ENCODE measurements around the gene PXDC1. TPM values are rescaled to one million over a fixed set of nuclear protein-coding genes. Genes with fewer than 3 reads are reported as not detected.
A peak's percentile ranks its signal among the peaks of the same experiment; 100 is the strongest.

Gene PXDC1
- total and polyA plus RNA-seq, 2 experiments from 2014 or later: 1.2 to 1.8 TPM

DNA sequence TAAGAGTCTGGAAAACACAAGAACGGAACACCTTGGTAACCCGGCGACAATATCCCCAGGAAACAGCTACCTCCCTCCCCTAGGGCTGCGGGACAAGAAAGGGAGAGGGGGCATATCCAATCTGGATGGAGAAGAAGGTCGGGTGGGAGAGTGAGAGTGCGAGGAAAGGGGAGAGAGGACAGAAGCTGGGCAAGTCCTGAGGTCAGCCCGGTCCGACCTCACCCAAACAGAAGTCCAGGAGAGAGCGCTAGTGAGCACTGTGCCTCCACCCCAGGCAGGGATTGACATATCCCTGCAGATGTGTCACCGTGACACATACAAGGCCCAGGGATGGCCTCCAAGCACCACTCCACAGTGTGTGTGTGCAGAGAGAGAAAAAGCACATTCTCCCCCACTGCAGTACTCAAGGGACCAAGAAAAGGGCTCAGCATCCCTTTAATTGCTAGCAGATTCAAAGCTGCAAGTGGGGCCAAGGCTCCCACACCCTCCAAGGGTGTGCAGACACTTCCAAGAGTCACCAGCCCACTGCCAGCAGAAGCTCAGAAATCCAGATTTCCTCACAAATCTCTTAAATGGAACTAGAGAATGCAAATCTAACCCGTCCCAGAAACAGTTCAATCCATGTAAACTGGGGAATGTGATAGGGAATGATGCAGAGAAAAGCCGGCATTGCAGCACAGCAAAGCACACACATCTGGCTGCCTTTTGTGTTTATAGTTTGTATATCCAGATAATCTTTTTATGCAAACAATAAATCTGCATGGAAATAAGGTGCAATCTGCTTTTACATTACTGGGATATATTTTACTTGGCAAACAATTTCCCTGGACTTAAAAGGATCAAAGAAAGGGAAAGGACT lies 3.1 kb downstream of the PXDC1 start:
- no peak for TF ChIP-seq ZNF331 (CRISPR knock-in tag; IDR thresholded peaks at IDR 0.05; ENCODE audit: low read depth)
- TF ChIP-seq, protein P1, sequence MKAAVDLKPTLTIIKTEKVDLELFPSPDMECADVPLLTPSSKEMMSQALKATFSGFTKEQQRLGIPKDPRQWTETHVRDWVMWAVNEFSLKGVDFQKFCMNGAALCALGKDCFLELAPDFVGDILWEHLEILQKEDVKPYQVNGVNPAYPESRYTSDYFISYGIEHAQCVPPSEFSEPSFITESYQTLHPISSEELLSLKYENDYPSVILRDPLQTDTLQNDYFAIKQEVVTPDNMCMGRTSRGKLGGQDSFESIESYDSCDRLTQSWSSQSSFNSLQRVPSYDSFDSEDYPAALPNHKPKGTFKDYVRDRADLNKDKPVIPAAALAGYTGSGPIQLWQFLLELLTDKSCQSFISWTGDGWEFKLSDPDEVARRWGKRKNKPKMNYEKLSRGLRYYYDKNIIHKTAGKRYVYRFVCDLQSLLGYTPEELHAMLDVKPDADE (IDR thresholded peaks at IDR 0.05): no peak
- TF ChIP-seq, protein P2, sequence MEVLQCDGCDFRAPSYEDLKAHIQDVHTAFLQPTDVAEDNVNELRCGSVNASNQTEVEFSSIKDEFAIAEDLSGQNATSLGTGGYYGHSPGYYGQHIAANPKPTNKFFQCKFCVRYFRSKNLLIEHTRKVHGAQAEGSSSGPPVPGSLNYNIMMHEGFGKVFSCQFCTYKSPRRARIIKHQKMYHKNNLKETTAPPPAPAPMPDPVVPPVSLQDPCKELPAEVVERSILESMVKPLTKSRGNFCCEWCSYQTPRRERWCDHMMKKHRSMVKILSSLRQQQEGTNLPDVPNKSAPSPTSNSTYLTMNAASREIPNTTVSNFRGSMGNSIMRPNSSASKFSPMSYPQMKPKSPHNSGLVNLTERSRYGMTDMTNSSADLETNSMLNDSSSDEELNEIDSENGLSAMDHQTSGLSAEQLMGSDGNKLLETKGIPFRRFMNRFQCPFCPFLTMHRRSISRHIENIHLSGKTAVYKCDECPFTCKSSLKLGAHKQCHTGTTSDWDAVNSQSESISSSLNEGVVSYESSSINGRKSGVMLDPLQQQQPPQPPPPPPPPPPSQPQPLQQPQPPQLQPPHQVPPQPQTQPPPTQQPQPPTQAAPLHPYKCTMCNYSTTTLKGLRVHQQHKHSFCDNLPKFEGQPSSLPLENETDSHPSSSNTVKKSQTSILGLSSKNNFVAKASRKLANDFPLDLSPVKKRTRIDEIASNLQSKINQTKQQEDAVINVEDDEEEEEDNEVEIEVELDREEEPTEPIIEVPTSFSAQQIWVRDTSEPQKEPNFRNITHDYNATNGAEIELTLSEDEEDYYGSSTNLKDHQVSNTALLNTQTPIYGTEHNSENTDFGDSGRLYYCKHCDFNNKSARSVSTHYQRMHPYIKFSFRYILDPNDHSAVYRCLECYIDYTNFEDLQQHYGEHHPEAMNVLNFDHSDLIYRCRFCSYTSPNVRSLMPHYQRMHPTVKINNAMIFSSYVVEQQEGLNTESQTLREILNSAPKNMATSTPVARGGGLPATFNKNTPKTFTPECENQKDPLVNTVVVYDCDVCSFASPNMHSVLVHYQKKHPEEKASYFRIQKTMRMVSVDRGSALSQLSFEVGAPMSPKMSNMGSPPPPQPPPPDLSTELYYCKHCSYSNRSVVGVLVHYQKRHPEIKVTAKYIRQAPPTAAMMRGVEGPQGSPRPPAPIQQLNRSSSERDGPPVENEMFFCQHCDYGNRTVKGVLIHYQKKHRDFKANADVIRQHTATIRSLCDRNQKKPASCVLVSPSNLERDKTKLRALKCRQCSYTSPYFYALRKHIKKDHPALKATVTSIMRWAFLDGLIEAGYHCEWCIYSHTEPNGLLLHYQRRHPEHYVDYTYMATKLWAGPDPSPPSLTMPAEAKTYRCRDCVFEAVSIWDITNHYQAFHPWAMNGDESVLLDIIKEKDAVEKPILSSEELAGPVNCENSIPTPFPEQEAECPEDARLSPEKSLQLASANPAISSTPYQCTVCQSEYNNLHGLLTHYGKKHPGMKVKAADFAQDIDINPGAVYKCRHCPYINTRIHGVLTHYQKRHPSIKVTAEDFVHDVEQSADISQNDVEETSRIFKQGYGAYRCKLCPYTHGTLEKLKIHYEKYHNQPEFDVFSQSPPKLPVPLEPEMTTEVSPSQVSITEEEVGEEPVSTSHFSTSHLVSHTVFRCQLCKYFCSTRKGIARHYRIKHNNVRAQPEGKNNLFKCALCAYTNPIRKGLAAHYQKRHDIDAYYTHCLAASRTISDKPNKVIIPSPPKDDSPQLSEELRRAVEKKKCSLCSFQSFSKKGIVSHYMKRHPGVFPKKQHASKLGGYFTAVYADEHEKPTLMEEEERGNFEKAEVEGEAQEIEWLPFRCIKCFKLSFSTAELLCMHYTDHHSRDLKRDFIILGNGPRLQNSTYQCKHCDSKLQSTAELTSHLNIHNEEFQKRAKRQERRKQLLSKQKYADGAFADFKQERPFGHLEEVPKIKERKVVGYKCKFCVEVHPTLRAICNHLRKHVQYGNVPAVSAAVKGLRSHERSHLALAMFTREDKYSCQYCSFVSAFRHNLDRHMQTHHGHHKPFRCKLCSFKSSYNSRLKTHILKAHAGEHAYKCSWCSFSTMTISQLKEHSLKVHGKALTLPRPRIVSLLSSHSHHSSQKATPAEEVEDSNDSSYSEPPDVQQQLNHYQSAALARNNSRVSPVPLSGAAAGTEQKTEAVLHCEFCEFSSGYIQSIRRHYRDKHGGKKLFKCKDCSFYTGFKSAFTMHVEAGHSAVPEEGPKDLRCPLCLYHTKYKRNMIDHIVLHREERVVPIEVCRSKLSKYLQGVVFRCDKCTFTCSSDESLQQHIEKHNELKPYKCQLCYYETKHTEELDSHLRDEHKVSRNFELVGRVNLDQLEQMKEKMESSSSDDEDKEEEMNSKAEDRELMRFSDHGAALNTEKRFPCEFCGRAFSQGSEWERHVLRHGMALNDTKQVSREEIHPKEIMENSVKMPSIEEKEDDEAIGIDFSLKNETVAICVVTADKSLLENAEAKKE (CRISPR knock-in tag; IDR thresholded peaks at IDR 0.05): no peak
- TF ChIP-seq JUNB (IDR thresholded peaks at IDR 0.05; ENCODE audit: unreplicated experiment): no peak
- TF ChIP-seq STAT1 (IDR thresholded peaks at IDR 0.05; ENCODE audit: unreplicated experiment): no peak
- TF ChIP-seq, protein P3, sequence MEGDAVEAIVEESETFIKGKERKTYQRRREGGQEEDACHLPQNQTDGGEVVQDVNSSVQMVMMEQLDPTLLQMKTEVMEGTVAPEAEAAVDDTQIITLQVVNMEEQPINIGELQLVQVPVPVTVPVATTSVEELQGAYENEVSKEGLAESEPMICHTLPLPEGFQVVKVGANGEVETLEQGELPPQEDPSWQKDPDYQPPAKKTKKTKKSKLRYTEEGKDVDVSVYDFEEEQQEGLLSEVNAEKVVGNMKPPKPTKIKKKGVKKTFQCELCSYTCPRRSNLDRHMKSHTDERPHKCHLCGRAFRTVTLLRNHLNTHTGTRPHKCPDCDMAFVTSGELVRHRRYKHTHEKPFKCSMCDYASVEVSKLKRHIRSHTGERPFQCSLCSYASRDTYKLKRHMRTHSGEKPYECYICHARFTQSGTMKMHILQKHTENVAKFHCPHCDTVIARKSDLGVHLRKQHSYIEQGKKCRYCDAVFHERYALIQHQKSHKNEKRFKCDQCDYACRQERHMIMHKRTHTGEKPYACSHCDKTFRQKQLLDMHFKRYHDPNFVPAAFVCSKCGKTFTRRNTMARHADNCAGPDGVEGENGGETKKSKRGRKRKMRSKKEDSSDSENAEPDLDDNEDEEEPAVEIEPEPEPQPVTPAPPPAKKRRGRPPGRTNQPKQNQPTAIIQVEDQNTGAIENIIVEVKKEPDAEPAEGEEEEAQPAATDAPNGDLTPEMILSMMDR (conservative IDR thresholded peaks at IDR 0.05; ENCODE audit: low read depth in 2 of 2): peak; percentile 61 to 90
- H3K79me2 ChIP-seq (replicated peaks; ENCODE audit: insufficient read depth): no peaks in the 10 kb centered on the region
- peaks cover 7% of the 10 kb centered on the region for H3F3A ChIP-seq (replicated peaks; ENCODE audit: low read depth)
- peaks cover 51% of the 10 kb centered on the region for H3K27me3 ChIP-seq (ENCODE audit: insufficient read depth)
- H3K9me2 ChIP-seq (ENCODE audit: insufficient read depth): no peaks in the 10 kb centered on the region
- no peaks in the 10 kb centered on the region for H3K36me3 ChIP-seq (ENCODE audit: insufficient read depth)
- Mint-ChIP-seq H3K9me3 (no peaks in the 10 kb centered on the region), H3K36me3 (ENCODE audit: low read depth) (no peaks in the 10 kb centered on the region), H3K4me1 (peaks cover 32% of the 10 kb centered on the region), H3K27me3 (ENCODE audit: insufficient read depth, low read depth, poor library complexity) (peaks cover 47% of the 10 kb centered on the region), H3K27ac (no peak overlapping the region), H3K4me3 (no peak overlapping the region)
- H3K4me2 ChIP-seq: no peak overlapping the region
- peaks cover 13% of the 10 kb centered on the region for H3K4me1 ChIP-seq (ENCODE audit: insufficient read depth)
- H3K27ac ChIP-seq (ENCODE audit: low read depth): no peak overlapping the region
- no peak overlapping the region for H3K4me3 ChIP-seq
- no peaks in the 10 kb centered on the region for H4K20me1 ChIP-seq (replicated peaks; ENCODE audit: insufficient read depth)
- peak; percentile 38 for ATAC-seq
- H2AFZ ChIP-seq: peak overlapping the region; percentile 90; the same call in 1 of the 2 replicates
- peak; percentile 87 for DNase-seq (ENCODE audit: low spot score)
